C4-2B (cell line): ENCODE data around the gene RABGAP1.

Source experiments
- ZFX ChIP-seq: fragments of 450-650 bp; IDR thresholded peaks from 2 replicates; pipeline ENCODE4 v1.6.1; 2017
- TF ChIP-seq, protein P1 (sequence below): fragments of 450-650 bp; conservative IDR thresholded peaks from 2 replicates; pipeline ENCODE4 v1.5.1; 2017; ENCODE audit warnings: mild to moderate bottlenecking

GRCh38 chr9:122998448-122998847, 57.6 kb downstream of the RABGAP1 start:
- TF ChIP-seq, protein P1, sequence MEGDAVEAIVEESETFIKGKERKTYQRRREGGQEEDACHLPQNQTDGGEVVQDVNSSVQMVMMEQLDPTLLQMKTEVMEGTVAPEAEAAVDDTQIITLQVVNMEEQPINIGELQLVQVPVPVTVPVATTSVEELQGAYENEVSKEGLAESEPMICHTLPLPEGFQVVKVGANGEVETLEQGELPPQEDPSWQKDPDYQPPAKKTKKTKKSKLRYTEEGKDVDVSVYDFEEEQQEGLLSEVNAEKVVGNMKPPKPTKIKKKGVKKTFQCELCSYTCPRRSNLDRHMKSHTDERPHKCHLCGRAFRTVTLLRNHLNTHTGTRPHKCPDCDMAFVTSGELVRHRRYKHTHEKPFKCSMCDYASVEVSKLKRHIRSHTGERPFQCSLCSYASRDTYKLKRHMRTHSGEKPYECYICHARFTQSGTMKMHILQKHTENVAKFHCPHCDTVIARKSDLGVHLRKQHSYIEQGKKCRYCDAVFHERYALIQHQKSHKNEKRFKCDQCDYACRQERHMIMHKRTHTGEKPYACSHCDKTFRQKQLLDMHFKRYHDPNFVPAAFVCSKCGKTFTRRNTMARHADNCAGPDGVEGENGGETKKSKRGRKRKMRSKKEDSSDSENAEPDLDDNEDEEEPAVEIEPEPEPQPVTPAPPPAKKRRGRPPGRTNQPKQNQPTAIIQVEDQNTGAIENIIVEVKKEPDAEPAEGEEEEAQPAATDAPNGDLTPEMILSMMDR = no peak
- no peak for TF ChIP-seq ZFX
